Astrocyte of the cerebellum (primary cell): Measurements from ENCODE around the gene ERF.

Source experiments
- DNase-seq: peaks from one replicate; pipeline ENCODE4 v3.0.0-alpha.2; 2011; ENCODE audit warnings: low read depth
- H3K4me3 ChIP-seq: 2 replicates; pipeline ENCODE4 v1.5.1; 2011; ENCODE audit warnings: mild to moderate bottlenecking, low read depth, low read length, moderate library complexity
- in situ Hi-C: cut with HindIII; loops from 2 replicates; pipeline ENCODE4 v1.10.0; 2017; ENCODE audit warnings: low sequenced_read_pairs
- TF ChIP-seq, protein P1 (sequence below): IDR thresholded peaks from 2 replicates; pipeline ENCODE4 v1.5.1; 2012; ENCODE audit warnings: low read length, low read depth, moderate library complexity, mild to moderate bottlenecking; ENCODE audit errors: missing control alignments

ERF gene

DNA sequence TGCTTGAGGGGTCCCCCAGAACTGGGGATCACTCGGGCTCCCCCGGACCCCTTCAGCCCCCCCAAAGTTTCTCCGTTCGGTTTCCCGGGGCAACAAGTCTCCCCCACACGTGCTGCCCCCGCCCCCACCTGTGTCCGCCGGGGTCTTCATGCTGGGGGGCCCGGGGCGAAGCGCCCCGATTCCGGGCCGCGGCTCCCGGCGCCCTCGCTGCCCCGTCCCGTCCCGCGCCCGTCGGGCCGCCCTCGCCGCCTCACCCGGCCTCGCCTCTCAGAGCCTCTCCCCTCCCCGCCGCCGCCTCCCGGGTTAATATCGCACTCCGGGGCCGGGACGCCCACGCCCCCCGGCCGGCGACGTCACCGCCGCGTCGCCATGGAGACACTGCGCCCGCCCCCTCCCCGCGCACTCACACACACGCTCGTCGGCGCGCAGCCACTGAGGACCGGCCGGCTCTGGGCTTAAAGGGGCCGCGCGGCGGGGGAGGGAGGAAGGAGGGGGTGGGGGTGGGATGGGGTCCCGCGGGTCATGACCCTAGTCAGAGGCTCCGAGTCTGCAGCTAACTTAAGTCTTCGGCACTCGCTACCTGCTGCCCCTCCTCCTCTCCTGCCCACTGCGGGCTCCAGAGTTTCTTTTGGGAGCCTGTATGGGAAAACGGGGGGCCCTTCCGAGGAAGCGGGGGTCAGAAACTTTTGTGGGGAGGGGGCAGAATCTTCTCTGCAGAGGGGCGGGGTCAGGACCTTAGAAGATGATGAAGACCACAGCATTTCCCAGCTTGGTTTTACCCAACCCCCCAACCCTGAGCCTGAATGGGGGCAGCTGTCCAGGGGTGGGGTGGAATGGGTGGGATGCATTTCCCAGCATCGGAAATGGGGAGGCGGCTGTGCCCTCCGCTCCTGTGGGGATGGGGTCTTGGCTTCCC lies at the start of gene ERF:
Gene ERF (minus strand): TSS at position 279 of the 916 bp plus-strand sequence. CDS start 129 bp downstream, at position 150.
- peak within 1 kb of the TSS; percentile 98 for H3K4me3 ChIP-seq
- TF ChIP-seq, protein P1, sequence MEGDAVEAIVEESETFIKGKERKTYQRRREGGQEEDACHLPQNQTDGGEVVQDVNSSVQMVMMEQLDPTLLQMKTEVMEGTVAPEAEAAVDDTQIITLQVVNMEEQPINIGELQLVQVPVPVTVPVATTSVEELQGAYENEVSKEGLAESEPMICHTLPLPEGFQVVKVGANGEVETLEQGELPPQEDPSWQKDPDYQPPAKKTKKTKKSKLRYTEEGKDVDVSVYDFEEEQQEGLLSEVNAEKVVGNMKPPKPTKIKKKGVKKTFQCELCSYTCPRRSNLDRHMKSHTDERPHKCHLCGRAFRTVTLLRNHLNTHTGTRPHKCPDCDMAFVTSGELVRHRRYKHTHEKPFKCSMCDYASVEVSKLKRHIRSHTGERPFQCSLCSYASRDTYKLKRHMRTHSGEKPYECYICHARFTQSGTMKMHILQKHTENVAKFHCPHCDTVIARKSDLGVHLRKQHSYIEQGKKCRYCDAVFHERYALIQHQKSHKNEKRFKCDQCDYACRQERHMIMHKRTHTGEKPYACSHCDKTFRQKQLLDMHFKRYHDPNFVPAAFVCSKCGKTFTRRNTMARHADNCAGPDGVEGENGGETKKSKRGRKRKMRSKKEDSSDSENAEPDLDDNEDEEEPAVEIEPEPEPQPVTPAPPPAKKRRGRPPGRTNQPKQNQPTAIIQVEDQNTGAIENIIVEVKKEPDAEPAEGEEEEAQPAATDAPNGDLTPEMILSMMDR = no peak
- peak; percentile 52 for DNase-seq
- in situ Hi-C loops = no loop called here

- H3K4me3 ChIP-seq = no peak overlapping the region
- DNase-seq = no peak
- in situ Hi-C loops = no loop called here
- TF ChIP-seq, protein P1 = no peak
Measured at GRCh38 chr19:42303876-42304275, 48.9 kb upstream of the ERF start.

GRCh38 chr19:42303101-42303464 lies 48.2 kb upstream of the ERF start:
- TF ChIP-seq, protein P1 = no peak
- in situ Hi-C loops = no loop called here
- H3K4me3 ChIP-seq = peak overlapping the region; percentile 76
- no peak for DNase-seq

DNA sequence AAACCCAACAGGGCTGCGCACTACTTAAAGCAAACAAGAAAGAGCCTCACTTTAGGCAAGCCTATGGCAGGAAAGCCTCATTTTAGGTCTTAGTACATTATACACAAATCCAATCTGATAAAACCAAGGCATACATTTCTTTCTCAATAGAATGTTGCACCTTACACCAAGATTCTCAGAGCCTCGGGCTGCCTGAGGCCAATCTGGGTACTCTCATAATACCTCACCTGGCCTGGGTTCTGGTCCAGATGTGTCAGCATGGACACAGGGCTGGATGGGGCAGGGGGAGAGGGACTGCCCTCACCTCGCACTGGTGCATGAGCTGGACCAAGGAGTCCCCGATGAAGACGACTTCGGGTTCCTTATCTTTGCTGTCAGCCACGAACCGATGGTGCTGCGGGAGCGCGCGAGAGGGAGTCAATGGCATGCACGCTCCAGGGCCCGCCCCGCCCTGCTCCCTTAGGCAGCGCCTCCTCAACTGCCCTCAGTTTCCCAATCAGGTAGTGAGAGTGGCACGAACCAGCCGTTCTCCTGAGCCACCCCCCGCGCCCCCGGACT lies 46.8 kb upstream of the ERF start, which contains the start of gene PRR19:
Gene PRR19 (plus strand): TSS at position 487 of the 558 bp plus-strand sequence. CDS start 7,453 bp downstream, outside the sequence.
- DNase-seq = no peak
- TF ChIP-seq, protein P1 = no peak
- in situ Hi-C loops = no loop called here
- H3K4me3 ChIP-seq = peak within 1 kb of the TSS; percentile 76

- in situ Hi-C loops = no loop called here
- H3K4me3 ChIP-seq = no peak overlapping the region
- TF ChIP-seq, protein P1 = no peak
- no peak for DNase-seq
Measured at GRCh38 chr19:42297039-42297438, 42.1 kb upstream of the ERF start.

- DNase-seq = no peak
- TF ChIP-seq, protein P1 = peak; percentile 98
- in situ Hi-C loops = no loop called here
- H3K4me3 ChIP-seq = no peak overlapping the region
Measured at GRCh38 chr19:42295831-42296525, 41.0 kb upstream of the ERF start.
